Mucosa of rectum (tissue), 2 donors: ENCODE data around the gene GSTO2.
A peak's percentile ranks its signal among the peaks of the same experiment; 100 is the strongest.

Experiments
- H3K27ac ChIP-seq, 2 donors: one replicate each; pipeline ENCODE4 v1.7.0; 2013; ENCODE audit warnings: inconsistent platforms in 2 of 2, low read depth in 2 of 2, low read length in 2 of 2
- H3K27me3 ChIP-seq, 2 donors: one replicate each; pipeline ENCODE4 v1.7.0; 2013; ENCODE audit warnings: low read length in 2 of 2; ENCODE audit not compliant: control insufficient read depth in 2 of 2, insufficient read depth in 2 of 2
- H3K36me3 ChIP-seq, 2 donors: one replicate each; pipeline ENCODE4 v1.7.0; 2013; ENCODE audit warnings: low read length in 2 of 2; ENCODE audit not compliant: control insufficient read depth in 2 of 2, insufficient read depth in 2 of 2
- H3K4me1 ChIP-seq, 2 donors: one replicate each; pipeline ENCODE4 v1.7.0; 2013; ENCODE audit warnings: low read length in 2 of 2, mild to moderate bottlenecking in 1 of 2; ENCODE audit not compliant: control insufficient read depth in 2 of 2, insufficient read depth in 2 of 2
- H3K4me3 ChIP-seq, 2 donors: one replicate each; pipeline ENCODE4 v1.7.0; 2013; ENCODE audit warnings: low read length in 2 of 2
- H3K9ac ChIP-seq, 2 donors: one replicate each; pipeline ENCODE4 v1.7.0; 2013; ENCODE audit warnings: low read length in 2 of 2, low read depth in 1 of 2, mild to moderate bottlenecking in 1 of 2
- H3K9me3 ChIP-seq, 2 donors: one replicate each; pipeline ENCODE4 v1.7.0; 2013; ENCODE audit warnings: low read length in 2 of 2; ENCODE audit not compliant: control insufficient read depth in 2 of 2
- donor health status: healthy.
- donor health status: Normal muscosa, but diverticular disease.

Gene GSTO2

GRCh38 chr10:104316321-104317099 lies 47.5 kb downstream of the GSTO2 start:
- no peak overlapping the region for H3K9ac ChIP-seq
- peaks cover 0 to 5% of the 10 kb centered on the region in 2 donors for H3K4me1 ChIP-seq
- H3K27ac ChIP-seq = peak overlapping the region in 1 of 2 donors; percentile 20
- H3K27me3 ChIP-seq = no peaks in the 10 kb centered on the region
- H3K9me3 ChIP-seq = no peaks in the 10 kb centered on the region
- peaks cover 27 to 31% of the 10 kb centered on the region in 2 donors for H3K36me3 ChIP-seq
- H3K4me3 ChIP-seq = no peak overlapping the region

GRCh38 chr10:104317269-104317710 lies 48.3 kb downstream of the GSTO2 start:
- Histone ChIP-seq H3K9me3 (no peaks in the 10 kb centered on the region), H3K9ac (no peak overlapping the region), H3K4me1 (peaks cover 4 to 11% of the 10 kb centered on the region in 2 donors), H3K4me3 (no peak overlapping the region), H3K27me3 (no peaks in the 10 kb centered on the region), H3K36me3 (peaks cover 27 to 31% of the 10 kb centered on the region in 2 donors), H3K27ac (peak overlapping the region in 1 of 2 donors; percentile 20)

- Histone ChIP-seq H3K4me1 (peaks cover 10 to 16% of the 10 kb centered on the region in 2 donors), H3K9ac (no peak overlapping the region), H3K36me3 (peaks cover 24 to 27% of the 10 kb centered on the region in 2 donors), H3K4me3 (no peak overlapping the region), H3K27me3 (no peaks in the 10 kb centered on the region), H3K27ac (no peak overlapping the region), H3K9me3 (no peaks in the 10 kb centered on the region)
Measured at GRCh38 chr10:104317726-104318299, 48.8 kb downstream of the GSTO2 start.

GRCh38 chr10:104318326-104318725 lies 49.3 kb downstream of the GSTO2 start:
- H3K27ac ChIP-seq = no peak overlapping the region
- H3K4me3 ChIP-seq = no peak overlapping the region
- H3K4me1 ChIP-seq = peaks cover 10 to 16% of the 10 kb centered on the region in 2 donors
- H3K27me3 ChIP-seq = no peaks in the 10 kb centered on the region
- H3K9ac ChIP-seq = no peak overlapping the region
- peaks cover 20 to 24% of the 10 kb centered on the region in 2 donors for H3K36me3 ChIP-seq
- no peaks in the 10 kb centered on the region for H3K9me3 ChIP-seq

GRCh38 chr10:104318810-104319741 lies 50.1 kb downstream of the GSTO2 start:
- Histone ChIP-seq H3K4me1 (peaks cover 14 to 16% of the 10 kb centered on the region in 2 donors), H3K9ac (no peak overlapping the region), H3K9me3 (no peaks in the 10 kb centered on the region), H3K4me3 (no peak overlapping the region), H3K27me3 (no peaks in the 10 kb centered on the region), H3K27ac (no peak overlapping the region), H3K36me3 (peaks cover 13 to 17% of the 10 kb centered on the region in 2 donors)

- no peaks in the 10 kb centered on the region for H3K9me3 ChIP-seq
- no peaks in the 10 kb centered on the region for H3K27me3 ChIP-seq
- H3K4me1 ChIP-seq = peaks cover 19 to 22% of the 10 kb centered on the region in 2 donors
- H3K36me3 ChIP-seq = no peaks in the 10 kb centered on the region
- no peak overlapping the region for H3K4me3 ChIP-seq
- H3K9ac ChIP-seq = no peak overlapping the region
- no peak overlapping the region for H3K27ac ChIP-seq
Measured at GRCh38 chr10:104321226-104321625, 52.2 kb downstream of the GSTO2 start.

- H3K27me3 ChIP-seq = no peaks in the 10 kb centered on the region
- H3K36me3 ChIP-seq = no peaks in the 10 kb centered on the region
- H3K9ac ChIP-seq = no peak overlapping the region
- H3K4me3 ChIP-seq = no peak overlapping the region
- H3K27ac ChIP-seq = no peak overlapping the region
- H3K9me3 ChIP-seq = no peaks in the 10 kb centered on the region
- H3K4me1 ChIP-seq = peaks cover 20 to 25% of the 10 kb centered on the region in 2 donors
Measured at GRCh38 chr10:104321725-104322415, 52.9 kb downstream of the GSTO2 start.

- Histone ChIP-seq H3K36me3 (no peaks in the 10 kb centered on the region), H3K27ac (no peak overlapping the region), H3K4me3 (no peak overlapping the region), H3K9ac (no peak overlapping the region), H3K27me3 (no peaks in the 10 kb centered on the region), H3K9me3 (no peaks in the 10 kb centered on the region), H3K4me1 (peaks cover 18 to 25% of the 10 kb centered on the region in 2 donors)
Measured at GRCh38 chr10:104322416-104322782, 53.4 kb downstream of the GSTO2 start.

GRCh38 chr10:104323085-104323484 lies 54.1 kb downstream of the GSTO2 start:
- no peak overlapping the region for H3K9ac ChIP-seq
- peaks cover 23 to 31% of the 10 kb centered on the region in 2 donors for H3K4me1 ChIP-seq
- no peaks in the 10 kb centered on the region for H3K27me3 ChIP-seq
- no peak overlapping the region for H3K4me3 ChIP-seq
- H3K36me3 ChIP-seq = no peaks in the 10 kb centered on the region
- no peaks in the 10 kb centered on the region for H3K9me3 ChIP-seq
- no peak overlapping the region for H3K27ac ChIP-seq
